Measurements from ENCODE around the gene PTPRM.

PTPRM gene

DNA sequence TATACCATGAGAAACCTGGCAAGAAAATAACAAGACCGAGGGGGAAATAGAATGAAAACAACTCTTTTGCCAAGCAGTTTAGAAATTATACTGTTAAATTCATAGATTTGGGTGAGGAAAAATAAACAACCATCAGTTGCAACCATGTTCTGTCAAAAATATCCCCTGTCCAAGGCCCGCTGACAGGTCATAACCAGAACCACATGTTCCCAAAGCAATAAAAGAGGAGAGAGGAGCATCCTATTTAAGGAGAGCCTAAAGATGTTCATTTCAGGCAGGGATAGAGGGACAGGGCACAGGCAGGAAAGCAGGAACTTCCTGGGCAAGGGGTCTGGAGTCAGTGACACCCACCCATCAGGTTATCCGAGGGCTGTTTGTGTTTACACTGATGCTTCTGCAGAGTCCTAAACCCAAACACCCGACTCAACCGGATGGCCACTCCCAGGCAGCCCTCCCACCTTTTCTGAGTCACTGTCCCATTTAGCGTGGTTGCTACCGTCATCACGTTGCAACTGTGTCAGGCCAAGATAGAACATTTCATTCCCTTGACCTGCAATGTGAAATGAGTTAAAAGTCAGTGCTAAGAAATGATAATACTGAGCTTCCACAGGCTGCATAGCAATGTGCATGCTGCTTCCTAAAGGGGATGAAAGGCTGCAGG, 573.9 kb downstream of the PTPRM start:
- no peak for DNase-seq

DNA sequence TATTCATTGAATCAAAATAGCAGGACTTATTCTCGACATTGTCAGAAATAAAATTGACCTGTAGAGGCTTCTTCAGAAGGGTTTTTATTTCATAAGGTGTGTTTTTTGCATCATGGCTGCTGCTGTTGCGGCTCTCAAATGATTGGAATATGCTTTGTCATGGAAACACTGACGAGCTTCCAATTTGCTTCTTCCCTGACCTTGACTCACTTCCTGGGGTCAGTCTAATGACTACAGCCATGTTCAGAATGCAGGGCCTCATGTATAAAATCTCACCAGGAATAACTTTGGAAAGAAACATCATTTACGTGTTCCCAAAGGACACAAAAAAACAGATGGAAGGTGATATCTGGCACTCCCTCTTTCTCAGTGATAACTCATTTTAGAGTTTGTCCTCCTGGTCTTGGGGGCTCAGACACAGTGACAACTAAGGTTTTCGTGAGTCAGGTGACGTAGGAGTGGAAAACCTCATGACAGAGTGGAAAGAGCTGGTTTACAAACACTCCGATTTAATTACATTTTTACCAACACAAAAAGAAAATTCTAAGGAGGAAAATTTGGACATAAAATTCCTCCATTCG, 575.1 kb downstream of the PTPRM start:
- no peak for DNase-seq

GRCh38 chr18:8142932-8143331, 575.8 kb downstream of the PTPRM start:
- no peak for DNase-seq

DNA sequence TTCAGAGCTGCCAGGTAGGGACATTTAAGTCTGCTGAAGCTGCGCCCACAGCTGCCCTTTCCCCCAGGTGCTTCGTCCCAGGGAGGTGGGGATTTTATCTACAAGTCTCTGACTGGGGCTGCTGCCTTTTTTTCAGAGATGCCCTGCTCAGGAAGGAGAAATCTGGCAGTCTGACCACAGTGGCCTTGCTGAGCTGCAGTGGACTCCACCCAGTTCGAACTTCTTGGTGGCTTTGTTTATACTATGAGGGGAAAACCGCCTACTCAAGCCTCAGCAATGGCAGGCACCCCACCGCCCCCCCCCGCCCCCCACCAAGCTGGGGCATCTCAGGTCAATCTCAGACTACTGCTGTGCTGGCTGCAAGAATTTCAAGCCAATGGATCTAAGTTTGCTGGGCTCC, 584.1 kb downstream of the PTPRM start:
- DNase-seq = no peak

GRCh38 chr18:8153887-8154583, 586.9 kb downstream of the PTPRM start:
- DNase-seq = no peak

DNA sequence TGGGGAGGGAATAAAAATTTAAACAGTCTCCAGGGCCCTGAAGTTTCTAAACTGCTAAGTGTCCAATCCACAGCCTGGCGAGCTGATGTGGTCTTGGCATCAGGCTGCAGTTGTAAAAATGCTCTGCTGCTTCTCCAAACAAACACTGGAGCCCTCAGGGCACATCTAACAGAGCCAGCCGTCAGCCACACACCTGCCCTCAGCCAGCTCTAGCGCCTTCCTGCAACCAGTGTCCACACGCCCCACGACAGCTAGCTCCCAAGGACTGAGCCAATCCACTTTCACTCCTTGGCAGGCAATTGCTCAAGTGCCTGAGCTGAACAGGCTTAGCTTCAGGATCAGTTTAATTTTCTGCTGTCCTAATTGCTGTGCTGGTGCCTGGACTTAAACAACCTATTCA, 595.7 kb downstream of the PTPRM start:
- DNase-seq = no peak

DNA sequence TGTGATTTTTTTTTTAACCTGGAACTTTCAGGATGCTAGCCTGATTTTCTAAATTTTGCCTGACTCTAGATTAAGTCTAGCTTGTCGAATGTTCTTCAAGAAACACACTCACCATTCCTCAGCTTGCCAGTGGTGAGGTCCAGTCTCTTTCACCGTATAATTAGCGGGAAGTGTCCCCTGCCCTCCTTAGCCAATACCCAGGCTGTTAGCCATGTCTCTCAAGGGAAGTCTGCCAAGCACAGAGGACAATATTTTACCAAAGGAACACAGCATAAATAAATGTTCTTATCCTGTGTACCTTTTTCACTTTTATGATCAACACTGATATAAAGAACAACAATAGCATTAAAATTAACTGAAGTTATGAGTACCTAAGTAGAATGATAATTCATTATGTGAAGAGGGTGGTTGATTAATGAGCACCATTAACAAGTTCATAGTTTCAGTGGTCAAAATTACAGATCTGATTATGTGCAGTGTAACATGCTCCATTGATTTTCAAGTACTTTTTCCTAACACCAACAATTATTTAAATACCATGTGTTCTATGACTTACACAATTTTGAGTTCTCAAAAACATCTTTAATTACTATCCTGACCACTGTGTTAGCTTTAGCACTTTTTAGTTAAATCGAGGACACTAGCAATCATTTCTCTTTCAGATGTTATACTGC, 596.3 kb downstream of the PTPRM start:
- no peak for DNase-seq

GRCh38 chr18:8165095-8165494, 598.0 kb downstream of the PTPRM start:
- DNase-seq = no peak

DNA sequence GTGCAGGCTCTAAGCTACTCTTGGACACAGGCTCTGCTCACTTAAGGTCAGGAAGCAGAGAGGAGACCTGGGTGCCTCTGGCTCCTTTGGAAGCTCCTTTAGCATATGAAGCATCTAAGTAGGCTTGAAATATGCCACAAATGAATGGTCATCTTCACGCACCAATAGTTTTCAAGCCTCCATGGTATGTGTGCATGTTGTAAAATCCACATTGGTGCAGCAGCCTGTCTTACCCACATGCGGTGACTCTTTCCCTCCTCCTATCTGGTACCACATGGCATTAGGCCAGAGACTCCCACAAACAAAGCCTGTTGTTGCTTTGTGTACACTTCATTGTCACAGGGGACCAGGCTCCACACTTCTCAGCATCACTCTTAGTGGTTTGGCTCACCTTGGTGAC, 599.9 kb downstream of the PTPRM start:
- DNase-seq = no peak

GRCh38 chr18:8167673-8168072, 600.6 kb downstream of the PTPRM start:
- DNase-seq = no peak

- no peak for DNase-seq
Measured at GRCh38 chr18:8169722-8170121, 602.6 kb downstream of the PTPRM start.

GRCh38 chr18:8174771-8175170, 607.7 kb downstream of the PTPRM start:
- DNase-seq = no peak

DNA sequence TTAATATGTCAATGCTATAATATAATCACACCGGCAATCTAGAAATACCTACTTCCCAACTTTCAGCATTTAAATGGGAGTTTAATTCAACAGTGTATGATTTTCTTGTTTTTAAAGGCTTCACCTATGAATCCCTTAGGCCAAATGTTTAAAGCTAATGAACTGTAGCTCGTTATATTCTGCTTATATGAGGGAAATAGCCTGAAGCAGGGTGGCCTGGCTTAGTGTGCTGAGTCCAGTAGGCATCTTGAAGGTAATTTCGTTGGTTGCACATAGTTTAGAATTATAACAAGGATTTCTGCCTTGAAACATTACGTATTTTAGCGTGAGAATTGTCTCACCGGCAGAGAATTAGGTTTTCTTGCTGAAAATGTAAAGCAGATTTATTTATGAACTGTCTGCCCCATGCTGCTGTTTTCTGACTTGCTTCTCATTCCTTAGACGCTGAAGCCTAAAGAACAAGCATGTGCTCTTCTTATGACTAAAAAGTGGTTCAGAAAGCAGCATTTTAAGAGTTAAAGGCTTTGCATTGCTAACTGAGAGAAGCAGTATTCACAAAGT, 608.5 kb downstream of the PTPRM start:
- no peak for DNase-seq

GRCh38 chr18:8176109-8176508, 609.0 kb downstream of the PTPRM start:
- no peak for DNase-seq

GRCh38 chr18:8176554-8176953, 609.4 kb downstream of the PTPRM start:
- no peak for DNase-seq

DNA sequence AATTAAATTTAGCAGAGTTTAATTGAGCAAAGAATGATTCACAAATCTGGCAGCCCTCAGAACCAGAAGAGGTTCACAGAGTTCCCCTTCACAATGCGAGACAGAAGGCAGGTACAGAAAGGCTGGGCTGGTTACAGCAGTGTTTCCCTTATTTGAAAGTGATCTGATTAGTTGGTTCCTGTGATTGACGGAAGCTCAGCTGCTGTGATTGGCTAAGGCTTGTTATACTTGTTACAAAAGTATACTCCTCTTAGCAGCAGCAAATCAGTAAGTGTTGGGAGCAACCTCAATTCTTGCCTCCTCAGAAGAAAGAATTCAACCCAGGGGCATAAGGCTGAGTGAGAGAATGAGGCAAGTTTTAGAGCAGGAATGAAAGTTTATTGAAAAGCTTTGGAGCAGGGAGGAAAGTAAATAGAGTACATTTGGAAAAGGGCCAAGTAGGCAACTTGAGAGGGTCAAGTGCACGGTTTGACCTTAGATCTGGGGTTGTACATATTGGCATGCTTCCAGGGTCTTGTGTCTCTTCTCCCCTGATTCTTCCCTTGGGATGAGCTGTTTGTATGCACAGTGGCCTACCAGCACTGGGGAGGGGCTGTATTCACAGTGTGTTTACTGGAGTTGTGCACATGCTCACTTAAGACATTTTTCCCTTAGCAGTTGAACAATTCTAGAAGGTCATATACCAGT, 610.4 kb downstream of the PTPRM start:
- DNase-seq = no peak

DNA sequence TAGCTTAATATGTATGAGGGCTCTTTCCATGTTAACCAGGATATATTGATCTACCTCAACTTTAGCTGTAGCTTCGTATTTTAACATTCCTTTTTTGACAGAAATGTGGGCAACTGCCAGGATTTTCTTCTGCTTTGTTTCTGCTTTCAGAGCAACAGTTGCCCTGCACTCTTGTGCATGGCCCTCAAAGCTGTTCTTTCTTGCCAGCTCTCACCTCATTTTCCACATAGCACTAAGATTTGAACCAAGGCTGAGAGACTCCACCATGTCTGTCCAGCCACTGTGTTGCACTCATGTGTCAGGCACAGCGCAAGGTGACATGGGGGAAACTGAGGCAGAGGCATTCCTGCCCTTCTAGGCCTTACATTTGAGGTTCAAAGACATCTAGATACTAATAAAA, 619.3 kb downstream of the PTPRM start:
- no peak for DNase-seq

DNA sequence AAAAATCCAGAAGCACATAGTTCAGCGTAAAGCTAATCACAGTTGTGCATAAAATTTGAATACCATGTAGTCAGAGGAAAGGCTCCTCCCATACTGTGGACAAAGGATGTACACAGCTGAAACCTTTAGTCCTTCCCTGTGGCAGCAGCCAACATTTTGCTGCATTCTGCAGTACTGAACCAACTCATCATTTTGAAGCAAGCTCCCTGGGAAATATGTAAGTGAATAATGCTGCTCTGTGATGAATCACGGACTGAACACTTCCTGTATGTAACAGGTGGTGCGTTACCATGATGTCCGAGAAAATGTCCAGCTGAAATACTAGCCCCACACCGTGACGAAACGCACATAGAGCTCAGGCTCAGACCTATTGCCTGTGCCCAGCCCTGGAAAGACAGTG, 621.1 kb downstream of the PTPRM start:
- DNase-seq = no peak

- no peak for DNase-seq
Measured at GRCh38 chr18:8190980-8191379, 623.9 kb downstream of the PTPRM start.

DNA sequence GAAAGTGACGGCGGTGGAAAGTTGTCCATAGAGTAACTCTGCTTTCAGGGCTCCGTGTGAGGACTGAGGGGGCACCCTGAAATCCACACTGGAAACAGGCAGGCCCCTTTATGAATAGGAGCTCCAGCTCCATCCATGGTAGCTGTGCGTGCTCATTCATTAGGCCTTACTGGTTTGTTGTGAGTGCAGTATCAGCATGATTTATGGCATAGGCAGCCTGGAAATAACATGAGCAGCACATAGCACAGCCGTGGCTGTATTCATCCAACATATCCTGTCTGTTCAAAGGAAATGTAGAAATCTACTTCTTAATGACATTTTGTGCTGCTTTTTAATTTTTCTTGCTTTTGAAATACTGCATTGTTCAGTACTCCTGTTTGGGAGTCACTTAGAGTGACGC, 627.3 kb downstream of the PTPRM start:
- no peak for DNase-seq

- no peak for DNase-seq
Measured at GRCh38 chr18:8196238-8196637, 629.1 kb downstream of the PTPRM start.

GRCh38 chr18:8197499-8197898, 630.4 kb downstream of the PTPRM start:
- no peak for DNase-seq

GRCh38 chr18:8207996-8208395, 640.9 kb downstream of the PTPRM start:
- no peak for DNase-seq
